GM18861 (cell line): ENCODE data around the gene TSNAXIP1.
"Not testable (repeated sequence)": the region's sequence is repeated elsewhere in the genome, so short reads cannot be mapped to it uniquely, and the experiment has no call there.

Experiments used
- ATAC-seq: cut with Tn5 transposase; IDR thresholded peaks from one replicate; pipeline ENCODE4 v1.9.1; 2021; ENCODE audit not compliant: unreplicated experiment

TSNAXIP1 gene

DNA sequence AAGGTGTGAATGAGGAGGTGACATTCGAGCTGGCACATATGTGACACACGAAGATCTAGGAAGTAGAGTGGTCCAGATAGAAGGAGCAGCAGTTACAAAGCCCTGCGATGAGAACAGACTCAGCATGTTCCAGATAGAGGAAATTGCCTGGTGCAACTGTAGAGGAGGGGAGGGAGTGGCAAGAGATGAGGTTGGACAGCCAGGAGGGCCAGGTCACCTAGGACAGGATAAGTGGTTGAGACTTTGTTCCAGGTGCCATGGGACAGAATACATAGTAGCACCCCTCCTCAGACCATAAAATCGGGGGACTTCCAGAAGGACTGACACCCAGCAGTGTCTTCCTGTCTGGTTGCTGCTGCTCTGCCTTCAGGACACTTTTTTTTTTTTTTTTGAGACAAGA is 51.8 kb downstream of the TSNAXIP1 start:
- no peak for ATAC-seq

- ATAC-seq = no peak
Measured at GRCh38 chr16:67860589-67861398, 54.1 kb downstream of the TSNAXIP1 start.

GRCh38 chr16:67861877-67862276 is 55.2 kb downstream of the TSNAXIP1 start:
- no peak for ATAC-seq

GRCh38 chr16:67862623-67863583 is 56.2 kb downstream of the TSNAXIP1 start:
- ATAC-seq = no peak

- not testable (repeated sequence) for ATAC-seq
Measured at GRCh38 chr16:67864044-67864443, 57.4 kb downstream of the TSNAXIP1 start.

GRCh38 chr16:67864594-67864993 is 57.9 kb downstream of the TSNAXIP1 start:
- no peak for ATAC-seq

- ATAC-seq = no peak
Measured at GRCh38 chr16:67865318-67865717, 58.6 kb downstream of the TSNAXIP1 start.

DNA sequence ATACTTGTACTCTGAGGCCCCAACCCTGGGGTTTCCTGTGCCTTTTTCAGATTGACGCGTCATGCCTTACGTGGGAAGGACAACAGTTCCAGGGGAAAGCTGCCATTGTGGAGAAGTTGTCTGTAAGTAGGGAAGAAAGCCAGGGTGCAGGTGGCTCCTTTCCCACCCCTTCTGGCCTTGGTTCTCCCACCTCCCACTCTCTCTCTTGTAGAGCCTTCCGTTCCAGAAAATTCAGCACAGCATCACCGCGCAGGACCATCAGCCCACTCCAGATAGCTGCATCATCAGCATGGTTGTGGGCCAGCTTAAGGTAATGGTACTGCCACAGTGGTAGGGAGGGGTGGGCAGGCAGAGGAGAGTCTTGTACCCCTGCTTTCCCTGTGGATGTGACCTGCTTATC is 61.6 kb downstream of the TSNAXIP1 start:
- no peak for ATAC-seq

GRCh38 chr16:67869653-67870052 is 63.0 kb downstream of the TSNAXIP1 start:
- ATAC-seq = no peak

GRCh38 chr16:67871256-67871655 is 64.6 kb downstream of the TSNAXIP1 start:
- no peak for ATAC-seq

- no peak for ATAC-seq
Measured at GRCh38 chr16:67872131-67872630, 65.5 kb downstream of the TSNAXIP1 start.

GRCh38 chr16:67872631-67873434 is 66.1 kb downstream of the TSNAXIP1 start, which contains the start of gene EDC4:
EDC4 (plus strand) TSS chr16:67873052; CDS start chr16:67873262, 210 bp downstream.
- peak; percentile 61 for ATAC-seq

GRCh38 chr16:67873435-67874370 is 67.0 kb downstream of the TSNAXIP1 start:
- ATAC-seq = no peak

GRCh38 chr16:67874372-67874771 is 67.7 kb downstream of the TSNAXIP1 start:
- no peak for ATAC-seq

DNA sequence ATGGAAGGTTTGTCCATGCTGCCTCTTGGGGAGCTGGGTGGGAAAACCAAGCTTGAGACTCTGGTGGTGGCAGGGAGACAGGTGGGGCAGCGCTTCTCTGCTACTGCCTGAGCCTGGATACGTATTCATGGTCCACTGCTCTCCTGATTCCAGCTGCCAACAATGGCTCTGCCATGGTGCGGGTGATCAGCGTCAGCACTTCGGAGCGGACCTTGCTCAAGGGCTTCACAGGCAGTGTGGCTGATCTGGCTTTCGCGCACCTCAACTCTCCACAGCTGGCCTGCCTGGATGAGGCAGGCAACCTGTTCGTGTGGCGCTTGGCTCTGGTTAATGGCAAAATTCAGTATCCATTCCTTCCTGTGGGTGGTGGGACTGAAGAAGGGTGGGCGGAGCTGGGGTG is 70.4 kb downstream of the TSNAXIP1 start:
- no peak for ATAC-seq
